GM23338 (cell line): Measurements from ENCODE around the gene RHOA.

Experiments used
- CREB1 ChIP-seq: fragments of 250-450 bp; sonication (Bioruptor Pico); IDR thresholded peaks from 2 replicates; pipeline ENCODE4 v1.5.0; 2020; ENCODE audit warnings: low read depth, mild to moderate bottlenecking, moderate library complexity
- EZH2 ChIP-seq: fragments of 200-600 bp; sonication (generic); IDR thresholded peaks from one replicate; pipeline ENCODE4 v1.8.0; 2017; ENCODE audit warnings: antibody characterized with exemption, mild to moderate bottlenecking, low read depth; ENCODE audit not compliant: unreplicated experiment
- EZH2phosphoT487 ChIP-seq: fragments of 200-600 bp; sonication (generic); IDR thresholded peaks from one replicate; pipeline ENCODE4 v1.8.1; 2018; ENCODE audit warnings: antibody characterized with exemption; ENCODE audit not compliant: unreplicated experiment
- JUNB ChIP-seq: IDR thresholded peaks from one replicate; pipeline ENCODE4 v1.6.1; 2016; ENCODE audit warnings: antibody characterized with exemption; ENCODE audit not compliant: unreplicated experiment
- POLR2AphosphoS5 ChIP-seq: IDR thresholded peaks from 2 replicates; pipeline ENCODE4 v1.6.1; 2016; ENCODE audit warnings: antibody characterized with exemption, low read depth
- TF ChIP-seq, protein P1 (sequence below), 2 experiments: fragments of 200-600 bp in 1 of 2; sonication (generic) in 1 of 2; conservative IDR thresholded peaks; 2 replicates each; pipeline versions ENCODE4 v1.5.1 to v1.6.1; 2016 to 2017; ENCODE audit warnings: antibody characterized with exemption in 2 of 2, low read depth in 2 of 2, mild to moderate bottlenecking in 2 of 2, moderate library complexity in 1 of 2
- TF ChIP-seq, protein P2 (sequence below): IDR thresholded peaks from 2 replicates; pipeline ENCODE4 v1.6.1; 2016; ENCODE audit warnings: antibody characterized with exemption
- TF ChIP-seq, protein P3 (sequence below): IDR thresholded peaks from one replicate; pipeline ENCODE4 v1.6.1; 2018; ENCODE audit warnings: antibody characterized with exemption; ENCODE audit not compliant: unreplicated experiment

DNA sequence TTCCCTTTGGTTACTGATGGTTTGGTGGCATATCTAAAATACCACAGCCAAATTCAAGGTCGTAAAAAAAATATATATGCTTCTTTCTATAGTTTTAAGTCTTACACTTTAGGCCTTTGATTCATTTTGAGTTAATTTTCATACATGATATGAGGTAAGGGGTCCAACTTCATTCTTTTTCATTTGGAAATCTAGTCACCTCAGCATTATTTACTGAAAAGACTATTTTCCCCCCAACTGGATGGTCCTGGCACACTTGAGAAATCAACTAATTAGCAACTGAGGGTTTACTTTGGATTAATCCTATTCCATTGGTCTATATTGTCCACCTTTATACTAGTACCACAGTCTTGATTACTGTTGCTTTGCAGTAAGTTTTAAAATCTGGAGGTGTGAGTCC lies 26.2 kb downstream of the RHOA start:
- TF ChIP-seq, protein P1, sequence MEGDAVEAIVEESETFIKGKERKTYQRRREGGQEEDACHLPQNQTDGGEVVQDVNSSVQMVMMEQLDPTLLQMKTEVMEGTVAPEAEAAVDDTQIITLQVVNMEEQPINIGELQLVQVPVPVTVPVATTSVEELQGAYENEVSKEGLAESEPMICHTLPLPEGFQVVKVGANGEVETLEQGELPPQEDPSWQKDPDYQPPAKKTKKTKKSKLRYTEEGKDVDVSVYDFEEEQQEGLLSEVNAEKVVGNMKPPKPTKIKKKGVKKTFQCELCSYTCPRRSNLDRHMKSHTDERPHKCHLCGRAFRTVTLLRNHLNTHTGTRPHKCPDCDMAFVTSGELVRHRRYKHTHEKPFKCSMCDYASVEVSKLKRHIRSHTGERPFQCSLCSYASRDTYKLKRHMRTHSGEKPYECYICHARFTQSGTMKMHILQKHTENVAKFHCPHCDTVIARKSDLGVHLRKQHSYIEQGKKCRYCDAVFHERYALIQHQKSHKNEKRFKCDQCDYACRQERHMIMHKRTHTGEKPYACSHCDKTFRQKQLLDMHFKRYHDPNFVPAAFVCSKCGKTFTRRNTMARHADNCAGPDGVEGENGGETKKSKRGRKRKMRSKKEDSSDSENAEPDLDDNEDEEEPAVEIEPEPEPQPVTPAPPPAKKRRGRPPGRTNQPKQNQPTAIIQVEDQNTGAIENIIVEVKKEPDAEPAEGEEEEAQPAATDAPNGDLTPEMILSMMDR (conservative IDR thresholded peaks at IDR 0.05; ENCODE audit: low read depth in 2 of 2), result no peak
- no peak for TF ChIP-seq EZH2phosphoT487
- no peak for TF ChIP-seq CREB1 (CRISPR knock-in tag)
- no peak for TF ChIP-seq POLR2AphosphoS5
- no peak for TF ChIP-seq EZH2
- no peak for TF ChIP-seq JUNB
- TF ChIP-seq, protein P2, sequence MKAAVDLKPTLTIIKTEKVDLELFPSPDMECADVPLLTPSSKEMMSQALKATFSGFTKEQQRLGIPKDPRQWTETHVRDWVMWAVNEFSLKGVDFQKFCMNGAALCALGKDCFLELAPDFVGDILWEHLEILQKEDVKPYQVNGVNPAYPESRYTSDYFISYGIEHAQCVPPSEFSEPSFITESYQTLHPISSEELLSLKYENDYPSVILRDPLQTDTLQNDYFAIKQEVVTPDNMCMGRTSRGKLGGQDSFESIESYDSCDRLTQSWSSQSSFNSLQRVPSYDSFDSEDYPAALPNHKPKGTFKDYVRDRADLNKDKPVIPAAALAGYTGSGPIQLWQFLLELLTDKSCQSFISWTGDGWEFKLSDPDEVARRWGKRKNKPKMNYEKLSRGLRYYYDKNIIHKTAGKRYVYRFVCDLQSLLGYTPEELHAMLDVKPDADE, result no peak
- TF ChIP-seq, protein P3, sequence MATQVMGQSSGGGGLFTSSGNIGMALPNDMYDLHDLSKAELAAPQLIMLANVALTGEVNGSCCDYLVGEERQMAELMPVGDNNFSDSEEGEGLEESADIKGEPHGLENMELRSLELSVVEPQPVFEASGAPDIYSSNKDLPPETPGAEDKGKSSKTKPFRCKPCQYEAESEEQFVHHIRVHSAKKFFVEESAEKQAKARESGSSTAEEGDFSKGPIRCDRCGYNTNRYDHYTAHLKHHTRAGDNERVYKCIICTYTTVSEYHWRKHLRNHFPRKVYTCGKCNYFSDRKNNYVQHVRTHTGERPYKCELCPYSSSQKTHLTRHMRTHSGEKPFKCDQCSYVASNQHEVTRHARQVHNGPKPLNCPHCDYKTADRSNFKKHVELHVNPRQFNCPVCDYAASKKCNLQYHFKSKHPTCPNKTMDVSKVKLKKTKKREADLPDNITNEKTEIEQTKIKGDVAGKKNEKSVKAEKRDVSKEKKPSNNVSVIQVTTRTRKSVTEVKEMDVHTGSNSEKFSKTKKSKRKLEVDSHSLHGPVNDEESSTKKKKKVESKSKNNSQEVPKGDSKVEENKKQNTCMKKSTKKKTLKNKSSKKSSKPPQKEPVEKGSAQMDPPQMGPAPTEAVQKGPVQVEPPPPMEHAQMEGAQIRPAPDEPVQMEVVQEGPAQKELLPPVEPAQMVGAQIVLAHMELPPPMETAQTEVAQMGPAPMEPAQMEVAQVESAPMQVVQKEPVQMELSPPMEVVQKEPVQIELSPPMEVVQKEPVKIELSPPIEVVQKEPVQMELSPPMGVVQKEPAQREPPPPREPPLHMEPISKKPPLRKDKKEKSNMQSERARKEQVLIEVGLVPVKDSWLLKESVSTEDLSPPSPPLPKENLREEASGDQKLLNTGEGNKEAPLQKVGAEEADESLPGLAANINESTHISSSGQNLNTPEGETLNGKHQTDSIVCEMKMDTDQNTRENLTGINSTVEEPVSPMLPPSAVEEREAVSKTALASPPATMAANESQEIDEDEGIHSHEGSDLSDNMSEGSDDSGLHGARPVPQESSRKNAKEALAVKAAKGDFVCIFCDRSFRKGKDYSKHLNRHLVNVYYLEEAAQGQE, result no peak
